Parathyroid adenoma (tissue), 2 donors: Measurements from ENCODE around the gene TOB1.

ENCODE experiments used
- H2AFZ ChIP-seq: fragments of 300-600 bp; sonication (generic); one replicate; pipeline ENCODE4 v1.7.0; 2017; ENCODE audit warnings: antibody characterized with exemption, mild to moderate bottlenecking
- H3K27ac ChIP-seq: fragments of 300-600 bp; sonication (generic); one replicate; pipeline ENCODE4 v1.7.0; 2017
- H3K27me3 ChIP-seq: fragments of 300-600 bp; sonication (generic); one replicate; pipeline ENCODE4 v1.7.0; 2017; ENCODE audit warnings: low read length; ENCODE audit not compliant: control insufficient read depth, insufficient read depth
- H3K36me3 ChIP-seq: fragments of 300-600 bp; sonication (generic); one replicate; pipeline ENCODE4 v1.7.0; 2017; ENCODE audit warnings: low read length; ENCODE audit not compliant: control insufficient read depth, insufficient read depth
- H3K4me1 ChIP-seq: fragments of 300-600 bp; sonication (generic); one replicate; pipeline ENCODE4 v1.7.0; 2017; ENCODE audit warnings: control low read depth
- H3K4me2 ChIP-seq: fragments of 300-600 bp; sonication (generic); one replicate; pipeline ENCODE4 v1.7.0; 2017; ENCODE audit warnings: low read length
- H3K4me3 ChIP-seq: fragments of 300-600 bp; sonication (generic); one replicate; pipeline ENCODE4 v1.7.0; 2017; ENCODE audit warnings: low read depth, low read length
- H3K79me2 ChIP-seq: fragments of 300-600 bp; sonication (generic); one replicate; pipeline ENCODE4 v1.7.0; 2017; ENCODE audit warnings: control low read depth
- H3K9ac ChIP-seq: fragments of 300-600 bp; sonication (generic); one replicate; pipeline ENCODE4 v1.7.0; 2017; ENCODE audit warnings: mild to moderate bottlenecking
- H3K9me3 ChIP-seq: fragments of 300-600 bp; sonication (generic); one replicate; pipeline ENCODE4 v1.7.0; 2017; ENCODE audit warnings: low read length; ENCODE audit not compliant: control insufficient read depth
- TF ChIP-seq, protein P1 (sequence below): fragments of 300-600 bp; sonication (generic); IDR thresholded peaks from one replicate; pipeline ENCODE4 v1.7.0; 2017; ENCODE audit warnings: antibody characterized with exemption, mild to moderate bottlenecking
- donor health status: primary hyperparathyroidism.

Gene TOB1

GRCh38 chr17:50866261-50866949, at the start of gene TOB1:
TOB1 (minus strand) TSS chr17:50866354; CDS start chr17:50864017, 2,337 bp downstream.
- Histone ChIP-seq H3K27ac (peak within 1 kb of the TSS; percentile 95), H3K9ac (peak within 1 kb of the TSS; percentile 96), H2AFZ (peak within 1 kb of the TSS; percentile 63), H3K4me1 (peaks cover 16% of the 10 kb centered on the region), H3K36me3 (no peaks in the 10 kb centered on the region), H3K4me3 (peak within 1 kb of the TSS; percentile 100), H3K4me2 (peak within 1 kb of the TSS; percentile 99), H3K27me3 (no peaks in the 10 kb centered on the region), H3K9me3 (no peaks in the 10 kb centered on the region), H3K79me2 (peaks cover 28% of the 10 kb centered on the region)
- TF ChIP-seq, protein P1, sequence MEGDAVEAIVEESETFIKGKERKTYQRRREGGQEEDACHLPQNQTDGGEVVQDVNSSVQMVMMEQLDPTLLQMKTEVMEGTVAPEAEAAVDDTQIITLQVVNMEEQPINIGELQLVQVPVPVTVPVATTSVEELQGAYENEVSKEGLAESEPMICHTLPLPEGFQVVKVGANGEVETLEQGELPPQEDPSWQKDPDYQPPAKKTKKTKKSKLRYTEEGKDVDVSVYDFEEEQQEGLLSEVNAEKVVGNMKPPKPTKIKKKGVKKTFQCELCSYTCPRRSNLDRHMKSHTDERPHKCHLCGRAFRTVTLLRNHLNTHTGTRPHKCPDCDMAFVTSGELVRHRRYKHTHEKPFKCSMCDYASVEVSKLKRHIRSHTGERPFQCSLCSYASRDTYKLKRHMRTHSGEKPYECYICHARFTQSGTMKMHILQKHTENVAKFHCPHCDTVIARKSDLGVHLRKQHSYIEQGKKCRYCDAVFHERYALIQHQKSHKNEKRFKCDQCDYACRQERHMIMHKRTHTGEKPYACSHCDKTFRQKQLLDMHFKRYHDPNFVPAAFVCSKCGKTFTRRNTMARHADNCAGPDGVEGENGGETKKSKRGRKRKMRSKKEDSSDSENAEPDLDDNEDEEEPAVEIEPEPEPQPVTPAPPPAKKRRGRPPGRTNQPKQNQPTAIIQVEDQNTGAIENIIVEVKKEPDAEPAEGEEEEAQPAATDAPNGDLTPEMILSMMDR = peak; percentile 9

GRCh38 chr17:50914505-50915063, 48.4 kb upstream of the TOB1 start:
- peaks cover 51% of the 10 kb centered on the region for H3K4me1 ChIP-seq
- TF ChIP-seq, protein P1 = no peak
- no peaks in the 10 kb centered on the region for H3K36me3 ChIP-seq
- no peaks in the 10 kb centered on the region for H3K9me3 ChIP-seq
- no peak overlapping the region for H3K4me2 ChIP-seq
- peak overlapping the region; percentile 58 for H3K27ac ChIP-seq
- peak overlapping the region; percentile 86 for H2AFZ ChIP-seq
- H3K79me2 ChIP-seq = peaks cover 2% of the 10 kb centered on the region
- H3K9ac ChIP-seq = no peak overlapping the region
- no peaks in the 10 kb centered on the region for H3K27me3 ChIP-seq
- no peak overlapping the region for H3K4me3 ChIP-seq

GRCh38 chr17:50913120-50913519, 47.0 kb upstream of the TOB1 start:
- no peaks in the 10 kb centered on the region for H3K27me3 ChIP-seq
- H2AFZ ChIP-seq = no peak overlapping the region
- TF ChIP-seq, protein P1 = no peak
- H3K4me2 ChIP-seq = no peak overlapping the region
- no peak overlapping the region for H3K4me3 ChIP-seq
- no peaks in the 10 kb centered on the region for H3K9me3 ChIP-seq
- H3K79me2 ChIP-seq = peaks cover 4% of the 10 kb centered on the region
- H3K36me3 ChIP-seq = no peaks in the 10 kb centered on the region
- H3K9ac ChIP-seq = no peak overlapping the region
- no peak overlapping the region for H3K27ac ChIP-seq
- peaks cover 49% of the 10 kb centered on the region for H3K4me1 ChIP-seq

GRCh38 chr17:50911890-50912289, 45.7 kb upstream of the TOB1 start:
- no peaks in the 10 kb centered on the region for H3K27me3 ChIP-seq
- H3K27ac ChIP-seq = no peak overlapping the region
- H3K4me3 ChIP-seq = no peak overlapping the region
- no peak overlapping the region for H3K9ac ChIP-seq
- no peaks in the 10 kb centered on the region for H3K36me3 ChIP-seq
- peaks cover 47% of the 10 kb centered on the region for H3K4me1 ChIP-seq
- no peaks in the 10 kb centered on the region for H3K9me3 ChIP-seq
- peak overlapping the region; percentile 4 for H2AFZ ChIP-seq
- H3K79me2 ChIP-seq = peaks cover 8% of the 10 kb centered on the region
- H3K4me2 ChIP-seq = no peak overlapping the region
- TF ChIP-seq, protein P1 = no peak
